Measurements from ENCODE around the gene ZFAND4. TPM values are rescaled to one million over a fixed set of nuclear protein-coding genes. Genes with fewer than 3 reads are reported as not detected.

ZFAND4 gene
- total RNA-seq, 1 experiment from 2014 or later, result 17.2 TPM

DNA sequence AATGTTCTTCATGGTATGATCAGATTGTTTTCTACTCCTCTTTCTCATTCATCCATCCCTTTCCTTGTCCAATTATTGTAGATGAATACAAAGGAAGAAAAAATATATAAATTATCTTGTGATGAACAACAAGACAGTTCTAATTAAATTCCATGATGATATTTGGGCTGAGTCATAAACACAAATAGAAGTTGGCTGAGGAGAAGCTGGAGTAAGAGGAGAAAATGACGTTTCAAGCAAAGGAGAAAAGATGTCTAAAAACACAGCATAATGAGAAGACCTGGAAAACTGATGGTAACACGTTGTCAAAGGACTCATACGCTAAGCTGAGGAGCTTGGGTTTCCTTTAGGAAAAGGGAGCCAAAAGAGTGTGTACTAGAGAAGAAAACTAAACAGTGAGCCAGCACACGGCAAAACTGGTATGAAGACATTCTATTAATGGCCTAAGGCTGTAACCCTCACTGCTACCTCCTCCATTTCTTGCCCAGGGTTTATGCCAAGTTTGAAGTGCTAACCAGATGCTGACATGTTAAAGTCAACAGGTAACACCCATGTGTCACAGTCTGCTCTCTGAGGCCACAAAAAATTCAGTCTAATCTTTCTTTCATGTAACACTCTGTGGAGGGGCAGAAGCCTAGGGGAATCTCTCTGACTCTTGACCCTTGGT lies 26.1 kb downstream of the ZFAND4 start:
- Mint-ChIP-seq H3K4me1 (no peaks in the 10 kb centered on the region), H3K9me3 (no peaks in the 10 kb centered on the region), H3K27ac (no peak overlapping the region; a peak in 1 of 7 replicates), H3K36me3 (ENCODE audit: insufficient read depth in 1 of 3, low read depth in 3 of 3) (peaks cover 2 to 11% (median 5%) of the 10 kb centered on the region in 3 experiments; a peak in 4 of 7 replicates), H3K27me3 (ENCODE audit: low read depth) (no peaks in the 10 kb centered on the region), H3K4me3 (no peak overlapping the region)
- Histone ChIP-seq H2BK15ac (ENCODE audit: low read depth, low read length) (no peak overlapping the region), H2AK5ac (ENCODE audit: insufficient read length, low read length) (no peak overlapping the region), H2AFZ (ENCODE audit: low read length) (no peak overlapping the region), H3K4me2 (ENCODE audit: insufficient read depth, insufficient read length, low read length) (no peak overlapping the region), H4K8ac (replicated peaks; ENCODE audit: insufficient read length, low read depth, low read length) (no peak overlapping the region), H3K9ac (ENCODE audit: extremely low read depth, insufficient read length, low read length) (no peak overlapping the region), H3K56ac (ENCODE audit: insufficient read length, low read depth, low read length) (no peak overlapping the region), H2BK120ac (ENCODE audit: low read depth, low read length, poor library complexity, severe bottlenecking) (no peak overlapping the region), H3T11ph (ENCODE audit: low read length) (no peak overlapping the region), H3K23me2 (ENCODE audit: insufficient read length, low read depth, low read length, poor library complexity, severe bottlenecking) (no peaks in the 10 kb centered on the region), H4K91ac (ENCODE audit: insufficient read length, low read depth, low read length) (no peak overlapping the region), H3K79me2 (ENCODE audit: insufficient read depth, low read length) (no peaks in the 10 kb centered on the region), H2BK5ac (ENCODE audit: insufficient read length, low read length) (no peak overlapping the region), H4K5ac (ENCODE audit: insufficient read length, low read depth, low read length) (no peak overlapping the region), H3K14ac (ENCODE audit: insufficient read depth, low read length) (no peak overlapping the region), H3K79me1 (ENCODE audit: insufficient read depth, low read depth, low read length, poor library complexity, severe bottlenecking) (no peaks in the 10 kb centered on the region), H2BK20ac (ENCODE audit: low read depth, low read length, poor library complexity, severe bottlenecking) (no peak overlapping the region), H4K20me1 (ENCODE audit: control insufficient read depth, insufficient read depth, insufficient read length) (no peaks in the 10 kb centered on the region), H3K4ac (ENCODE audit: low read depth, low read length) (no peak overlapping the region), H3K27me3 (ENCODE audit: insufficient read depth, low read length) (no peaks in the 10 kb centered on the region), H3K23ac (ENCODE audit: insufficient read length, low read depth, low read length) (no peak overlapping the region), H3K9me3 (ENCODE audit: control insufficient read depth, low read depth, low read length) (no peaks in the 10 kb centered on the region), H2BK12ac (ENCODE audit: insufficient read length, low read depth, low read length) (no peak overlapping the region), H3K18ac (ENCODE audit: insufficient read length, low read depth, low read length) (no peak overlapping the region), H3K4me1 (ENCODE audit: insufficient read depth, low read length) (no peaks in the 10 kb centered on the region), H3K27ac (ENCODE audit: insufficient read length, low read depth, low read length) (no peak overlapping the region)
- WGBS (ENCODE audit: extremely low coverage, insufficient read length, low lambda C conversion rate), result no CpG with 5 or more reads among the region's 4 CpGs
- TF ChIP-seq, protein P1, sequence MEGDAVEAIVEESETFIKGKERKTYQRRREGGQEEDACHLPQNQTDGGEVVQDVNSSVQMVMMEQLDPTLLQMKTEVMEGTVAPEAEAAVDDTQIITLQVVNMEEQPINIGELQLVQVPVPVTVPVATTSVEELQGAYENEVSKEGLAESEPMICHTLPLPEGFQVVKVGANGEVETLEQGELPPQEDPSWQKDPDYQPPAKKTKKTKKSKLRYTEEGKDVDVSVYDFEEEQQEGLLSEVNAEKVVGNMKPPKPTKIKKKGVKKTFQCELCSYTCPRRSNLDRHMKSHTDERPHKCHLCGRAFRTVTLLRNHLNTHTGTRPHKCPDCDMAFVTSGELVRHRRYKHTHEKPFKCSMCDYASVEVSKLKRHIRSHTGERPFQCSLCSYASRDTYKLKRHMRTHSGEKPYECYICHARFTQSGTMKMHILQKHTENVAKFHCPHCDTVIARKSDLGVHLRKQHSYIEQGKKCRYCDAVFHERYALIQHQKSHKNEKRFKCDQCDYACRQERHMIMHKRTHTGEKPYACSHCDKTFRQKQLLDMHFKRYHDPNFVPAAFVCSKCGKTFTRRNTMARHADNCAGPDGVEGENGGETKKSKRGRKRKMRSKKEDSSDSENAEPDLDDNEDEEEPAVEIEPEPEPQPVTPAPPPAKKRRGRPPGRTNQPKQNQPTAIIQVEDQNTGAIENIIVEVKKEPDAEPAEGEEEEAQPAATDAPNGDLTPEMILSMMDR (conservative IDR thresholded peaks at IDR 0.05), result no peak
- no peak for DNase-seq

All from H9 (cell line).